Heart right ventricle (tissue), 16 donors: ENCODE results near the gene LSG1. TPM values are rescaled to one million over a fixed set of nuclear protein-coding genes. Genes with fewer than 3 reads are reported as not detected.
A peak's percentile ranks its signal among the peaks of the same experiment; 100 is the strongest.

Source experiments
- ATAC-seq, 8 donors: fragments of 200-7000 bp; cut with Tn5 transposase; one replicate each; pipeline ENCODE4 v1.9.1; 2020; ENCODE audit warnings: mild to moderate bottlenecking in 8 of 8, moderate library complexity in 8 of 8, moderate number of reproducible peaks in 1 of 8
- DNase-seq, 2 donors: peaks; one replicate each; pipeline ENCODE4 v3.0.0-alpha.2; 2020
- H3K27ac ChIP-seq, 10 donors: fragments of 200-600 bp; sonication (generic) in 2 of 10; one replicate each; pipeline versions ENCODE4 v1.5.0 to v1.8.0; 2020 to 2022; ENCODE audit warnings: mild to moderate bottlenecking in 3 of 10
- H3K27me3 ChIP-seq, 7 donors: fragments of 200-600 bp; one replicate each; pipeline ENCODE4 v1.8.0; 2021 to 2022; ENCODE audit warnings: mild to moderate bottlenecking in 2 of 7
- H3K36me3 ChIP-seq, 9 donors: fragments of 200-600 bp; sonication (generic) in 1 of 9; one replicate each; pipeline versions ENCODE4 v1.5.0 to v1.8.0; 2020 to 2022; ENCODE audit warnings: mild to moderate bottlenecking in 2 of 9
- H3K4me1 ChIP-seq, 9 donors: fragments of 200-600 bp; sonication (generic) in 1 of 9; one replicate each; pipeline versions ENCODE4 v1.5.0 to v1.8.0; 2020 to 2022; ENCODE audit warnings: mild to moderate bottlenecking in 4 of 9
- H3K4me3 ChIP-seq, 10 donors: fragments of 200-600 bp; sonication (generic) in 2 of 10; one replicate each; pipeline versions ENCODE4 v1.5.0 to v1.8.0; 2020 to 2022; ENCODE audit warnings: mild to moderate bottlenecking in 7 of 10, moderate library complexity in 2 of 10
- H3K9me3 ChIP-seq, 11 donors: fragments of 200-600 bp in 10 of 11; sonication (generic) in 2 of 11; one replicate each; pipeline versions ENCODE4 v1.5.0 to v1.8.0; 2013 to 2022; ENCODE audit warnings: mild to moderate bottlenecking in 2 of 11, control low read depth in 1 of 11, moderate library complexity in 1 of 11
- whole genome bisulfite sequencing, 2 donors: extraction: QIAGEN DNeasy Blood & Tissue Kit; methylation state at CpG; one replicate each; pipeline ENCODE4 v1.1.7; 2013; ENCODE audit warnings: inconsistent platforms in 1 of 2; 5-methylcytosine and 5-hydroxymethylcytosine counted together
- intact Hi-C, 10 donors: fragments of 100-400 bp; cut with DNase I; formaldehyde crosslinking; loops; one replicate each; pipeline versions ENCODE4 v1.11.1 to v1.14.2; 2022
- polyA plus RNA-seq, 2 donors: library from polyadenylated mRNA; stranded (reverse); fragments of 200-250 nt; gene quantifications; one replicate each; pipeline ENCODE4 v1.2.3, GENCODE V29; 2013
- total RNA-seq, 10 donors: library from RNA; stranded (reverse); fragmentation: NEBNext Ultra II Directional in 3 of 10; extraction: Animal tissue kit (Norgen Biotek cat#: 25700) in 3 of 10; gene quantifications; one replicate each; pipeline versions ENCODE4 v1.2.1 to v1.2.4, GENCODE V29; 2021 to 2023
- TF ChIP-seq, protein P1 (sequence below), 9 donors: fragments of 200-600 bp; sonication (generic) in 2 of 9; IDR thresholded peaks; one replicate each; pipeline versions ENCODE4 v1.5.0 to v1.8.0; 2021 to 2022; ENCODE audit warnings: antibody characterized with exemption in 9 of 9, mild to moderate bottlenecking in 5 of 9, moderate library complexity in 1 of 9
- donor health status: Arrhythmogenic right ventricular cardiomyopathy.
- donor health status: ischemic (EF 13 %, LVEDD 7.1; RV severe dilation, severe dysfunction).
- donor health status: healthy with polysubstance abuse.
- donor health status: DM: no; HTN: yes; CAD: no.
- donor health status: DM: no; HTN: no; CAD: no.
- donor health status: ischemic (EF 25% LVEDD 6.9; RV normal size, moderate dysfunction).
- donor health status: ischemic (EF 25% LVEDD 5.7; RV mildly dilated, moderate dysfunction).
- donor health status: healthy.
- donor health status: DM: yes; HTN: yes; CAD: no.
- donor health status: Ischemic cardiomyopathy.
- donor health status: ischemic (EF 35%, LVEDD 5.7; RV mildly dilated, moderate dysfunction).
- donor health status: nonischemic (EF 11% LVEDD 7.7; RV severe dilation, severe dysfunction).
- donor health status: DM: yes; HTN: yes; CAD: no.
- donor health status: PGD.
- donor health status: ischemic (EF 29% LVEDD 5.4; RV normal size, mild dysfunction).
- donor health status: nonischemic (EF 23%, LVEDD 6.1; RV moderate dilation, normal function).

Gene LSG1
- total and polyA plus RNA-seq, 12 donors, result 11.3 to 22.1 (median 18.5) TPM

DNA sequence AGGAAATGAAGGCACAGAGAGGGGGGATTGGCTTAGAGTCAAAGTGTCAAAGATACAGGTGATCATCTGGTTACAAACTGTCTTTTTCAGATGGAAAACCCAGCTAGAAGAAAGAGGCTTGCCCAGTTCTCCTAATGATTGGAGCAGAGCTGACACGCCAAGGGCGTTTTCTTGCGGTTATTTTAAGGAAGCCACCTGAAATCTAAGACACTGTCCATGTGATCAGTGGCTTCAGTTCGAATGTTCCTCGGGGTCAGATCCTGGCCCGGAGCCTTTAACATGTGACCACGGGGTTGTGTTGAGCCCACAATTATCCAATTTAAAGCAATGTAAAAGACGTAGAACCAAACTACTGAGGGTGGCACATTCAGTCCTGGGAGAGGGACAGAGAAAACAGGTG, 33.2 kb upstream of the LSG1 start:
- Histone ChIP-seq H3K4me1 (no peaks in the 10 kb centered on the region), H3K36me3 (no peaks in the 10 kb centered on the region), H3K27ac (no peak overlapping the region), H3K9me3 (peaks cover 0 to 7% (median 0%) of the 10 kb centered on the region in 11 donors), H3K27me3 (no peaks in the 10 kb centered on the region), H3K4me3 (no peak overlapping the region)
- ATAC-seq (no peak), DNase-seq (no peak)
- 91 to 92% methylated on average over 8 of the region's 8 CpGs for WGBS, 2 donors
- intact Hi-C loops, result no loop called here
- TF ChIP-seq, protein P1, sequence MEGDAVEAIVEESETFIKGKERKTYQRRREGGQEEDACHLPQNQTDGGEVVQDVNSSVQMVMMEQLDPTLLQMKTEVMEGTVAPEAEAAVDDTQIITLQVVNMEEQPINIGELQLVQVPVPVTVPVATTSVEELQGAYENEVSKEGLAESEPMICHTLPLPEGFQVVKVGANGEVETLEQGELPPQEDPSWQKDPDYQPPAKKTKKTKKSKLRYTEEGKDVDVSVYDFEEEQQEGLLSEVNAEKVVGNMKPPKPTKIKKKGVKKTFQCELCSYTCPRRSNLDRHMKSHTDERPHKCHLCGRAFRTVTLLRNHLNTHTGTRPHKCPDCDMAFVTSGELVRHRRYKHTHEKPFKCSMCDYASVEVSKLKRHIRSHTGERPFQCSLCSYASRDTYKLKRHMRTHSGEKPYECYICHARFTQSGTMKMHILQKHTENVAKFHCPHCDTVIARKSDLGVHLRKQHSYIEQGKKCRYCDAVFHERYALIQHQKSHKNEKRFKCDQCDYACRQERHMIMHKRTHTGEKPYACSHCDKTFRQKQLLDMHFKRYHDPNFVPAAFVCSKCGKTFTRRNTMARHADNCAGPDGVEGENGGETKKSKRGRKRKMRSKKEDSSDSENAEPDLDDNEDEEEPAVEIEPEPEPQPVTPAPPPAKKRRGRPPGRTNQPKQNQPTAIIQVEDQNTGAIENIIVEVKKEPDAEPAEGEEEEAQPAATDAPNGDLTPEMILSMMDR (IDR thresholded peaks at IDR 0.05), result no peak

DNA sequence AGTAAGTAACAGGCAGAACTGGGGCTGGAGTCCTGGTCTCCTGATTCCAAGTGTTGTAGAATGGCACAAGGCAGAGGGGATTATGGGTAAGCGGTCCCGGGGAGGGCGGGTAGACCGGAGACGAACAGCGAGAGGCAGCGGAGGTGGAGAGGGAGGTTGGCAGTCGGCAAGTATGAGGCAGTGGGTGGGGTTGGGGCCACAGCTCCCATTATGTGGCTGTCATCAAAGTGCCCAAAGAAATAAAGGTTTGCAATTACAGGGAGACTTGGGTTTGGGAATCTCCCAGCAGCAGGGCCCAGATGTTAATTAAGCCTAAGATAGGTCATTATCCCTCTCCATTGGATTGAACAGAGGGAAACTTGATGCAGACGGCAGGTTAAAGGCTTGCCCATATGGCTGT, 30.6 kb upstream of the LSG1 start:
- WGBS, 2 donors, result 94 to 97% methylated on average over 9 of the region's 9 CpGs
- Histone ChIP-seq H3K27ac (no peak overlapping the region), H3K27me3 (no peaks in the 10 kb centered on the region), H3K4me1 (no peaks in the 10 kb centered on the region), H3K9me3 (peaks cover 0 to 20% (median 5%) of the 10 kb centered on the region in 11 donors), H3K4me3 (no peak overlapping the region), H3K36me3 (no peaks in the 10 kb centered on the region)
- TF ChIP-seq, protein P1 (IDR thresholded peaks at IDR 0.05), result no peak
- no peak for DNase-seq
- intact Hi-C loops, result no loop called here
- ATAC-seq, result no peak

DNA sequence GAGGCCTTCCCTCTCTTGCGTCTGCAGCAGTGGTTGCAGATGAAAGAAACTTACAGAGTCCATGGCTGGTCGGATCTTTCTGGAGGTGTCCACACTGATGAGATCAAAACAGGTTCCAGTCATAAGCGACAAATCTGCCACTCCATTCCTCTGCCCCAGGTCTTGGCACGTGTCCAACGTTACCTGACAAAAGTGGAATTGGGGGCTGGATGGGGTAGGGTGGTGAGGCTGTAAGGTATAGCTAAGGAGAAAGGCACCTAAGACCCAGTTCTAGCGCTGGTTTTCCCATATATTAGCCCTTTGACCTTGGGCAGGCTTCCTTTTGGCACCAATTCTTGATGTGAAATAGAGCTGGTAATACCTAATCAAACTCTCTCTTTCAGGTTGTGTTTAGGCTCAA, 24.7 kb upstream of the LSG1 start:
- intact Hi-C loops, result loop anchor here in 3 of 10 donors (5.0 to 10.0 kb wide), 3 partner anchors 41 to 268 kb away; no protein-coding TSS in a partner anchor
- DNase-seq (no peak), ATAC-seq (no peak)
- peaks cover 0 to 15% (median 0%) of the 10 kb centered on the region in 9 donors for H3K4me1 ChIP-seq
- H3K27me3 ChIP-seq, result no peaks in the 10 kb centered on the region
- WGBS, 2 donors, result 90 to 93% methylated on average over 6 of the region's 6 CpGs
- no peak overlapping the region for H3K27ac ChIP-seq
- H3K4me3 ChIP-seq, result no peak overlapping the region
- TF ChIP-seq, protein P1 (IDR thresholded peaks at IDR 0.05), result no peak
- H3K36me3 ChIP-seq, result no peaks in the 10 kb centered on the region
- H3K9me3 ChIP-seq, result peaks cover 0 to 20% (median 5%) of the 10 kb centered on the region in 11 donors

DNA sequence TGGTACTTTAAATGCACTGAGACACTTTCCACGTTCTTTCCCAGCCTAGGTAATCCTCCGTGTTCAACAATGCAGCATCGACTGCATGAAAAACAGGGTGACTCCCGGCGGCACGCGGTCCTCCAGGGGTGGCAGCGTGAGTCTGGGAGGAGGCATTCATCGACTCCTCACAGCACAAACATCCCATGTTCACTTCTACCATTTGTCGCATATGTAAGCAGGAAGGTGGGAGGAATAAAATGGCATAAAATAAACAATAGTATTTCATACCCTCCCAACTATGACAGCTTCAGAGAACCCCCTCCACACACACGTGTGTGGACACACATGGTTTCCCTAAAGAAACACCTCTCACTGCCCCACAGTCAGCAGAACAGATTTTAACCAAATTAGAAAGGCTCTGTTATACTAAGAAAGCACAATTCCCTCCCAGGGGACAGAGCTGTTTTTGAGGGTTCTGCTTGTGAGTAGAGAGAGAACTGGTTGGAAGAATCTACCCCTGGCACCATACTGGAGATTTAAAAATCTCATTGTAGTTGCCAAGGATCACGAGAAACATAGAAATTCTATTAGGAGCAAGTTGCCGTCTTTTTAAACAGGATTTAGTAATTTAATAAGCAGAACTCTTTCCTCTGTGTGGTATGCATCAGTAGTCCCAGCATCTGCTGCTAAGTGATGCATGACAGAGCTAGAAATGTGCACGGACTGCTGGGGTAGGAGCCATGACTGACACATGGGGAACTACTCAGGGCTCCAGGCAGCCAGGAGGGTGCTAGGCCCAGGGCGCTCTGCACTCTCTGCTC, 19.7 kb upstream of the LSG1 start:
- Histone ChIP-seq H3K9me3 (no peaks in the 10 kb centered on the region), H3K4me1 (peaks cover 12 to 64% (median 42%) of the 10 kb centered on the region in 9 donors), H3K27me3 (no peaks in the 10 kb centered on the region), H3K27ac (peak overlapping the region in 6 of 10 donors; percentile 2 to 96 (median 28)), H3K36me3 (peaks cover 0 to 15% (median 0%) of the 10 kb centered on the region in 9 donors), H3K4me3 (no peak overlapping the region)
- DNase-seq (no peak), ATAC-seq (no peak)
- intact Hi-C loops, result loop anchor here in 5 of 10 donors (5.0 to 10.0 kb wide), 4 partner anchors 46 to 273 kb away; no protein-coding TSS in a partner anchor
- TF ChIP-seq, protein P1 (IDR thresholded peaks at IDR 0.05), result no peak
- WGBS, 2 donors, result 55 to 64% methylated on average over 15 of the region's 15 CpGs
